Lower leg skin (tissue), 4 donors: ENCODE results near the gene RAD51B. TPM values are rescaled to one million over a fixed set of nuclear protein-coding genes. Genes with fewer than 3 reads are reported as not detected.

Source experiments
- DNase-seq, 2 donors: peaks; one replicate each; pipeline ENCODE4 v3.0.0-alpha.2; 2019; ENCODE audit warnings: low spot score in 2 of 2
- H3K4me3 ChIP-seq: fragments of 200-600 bp; sonication (generic); 2 replicates; pipeline ENCODE4 v1.5.1; 2017; ENCODE audit warnings: mild to moderate bottlenecking, low read depth; ENCODE audit not compliant: poor library complexity, severe bottlenecking
- POLR2A ChIP-seq, 2 donors: fragments of 450-650 bp; IDR thresholded peaks; one replicate each; pipeline ENCODE4 v1.6.1; 2016 to 2017; ENCODE audit warnings: antibody characterized with exemption in 2 of 2, mild to moderate bottlenecking in 1 of 2, moderate library complexity in 1 of 2
- WGBS, 2 donors: methylation state at CpG; one replicate each; pipeline ENCODE4 v1.1.5; 2018; 5-methylcytosine and 5-hydroxymethylcytosine counted together
- intact Hi-C: fragments of 100-400 bp; cut with DNase I; formaldehyde crosslinking; loops from one replicate; pipeline ENCODE4 v1.15.0; 2023; ENCODE audit warnings: low total_unique reads
- total RNA-seq, 4 donors: library from RNA; depleted of rRNA; stranded (reverse); fragments of >200 nt; gene quantifications; one replicate each; pipeline ENCODE4 v1.1.0, GENCODE V29; 2016
- TF ChIP-seq, protein P1 (sequence below), 3 donors: fragments of 450-650 bp; IDR thresholded peaks; one replicate each; pipeline ENCODE4 v1.5.1; 2016; ENCODE audit warnings: antibody characterized with exemption in 3 of 3, mild to moderate bottlenecking in 3 of 3, moderate library complexity in 2 of 3

The RAD51B gene
- total RNA-seq, 4 donors from 2014 or later: 6.1 to 27.2 (median 13.6) TPM

DNA sequence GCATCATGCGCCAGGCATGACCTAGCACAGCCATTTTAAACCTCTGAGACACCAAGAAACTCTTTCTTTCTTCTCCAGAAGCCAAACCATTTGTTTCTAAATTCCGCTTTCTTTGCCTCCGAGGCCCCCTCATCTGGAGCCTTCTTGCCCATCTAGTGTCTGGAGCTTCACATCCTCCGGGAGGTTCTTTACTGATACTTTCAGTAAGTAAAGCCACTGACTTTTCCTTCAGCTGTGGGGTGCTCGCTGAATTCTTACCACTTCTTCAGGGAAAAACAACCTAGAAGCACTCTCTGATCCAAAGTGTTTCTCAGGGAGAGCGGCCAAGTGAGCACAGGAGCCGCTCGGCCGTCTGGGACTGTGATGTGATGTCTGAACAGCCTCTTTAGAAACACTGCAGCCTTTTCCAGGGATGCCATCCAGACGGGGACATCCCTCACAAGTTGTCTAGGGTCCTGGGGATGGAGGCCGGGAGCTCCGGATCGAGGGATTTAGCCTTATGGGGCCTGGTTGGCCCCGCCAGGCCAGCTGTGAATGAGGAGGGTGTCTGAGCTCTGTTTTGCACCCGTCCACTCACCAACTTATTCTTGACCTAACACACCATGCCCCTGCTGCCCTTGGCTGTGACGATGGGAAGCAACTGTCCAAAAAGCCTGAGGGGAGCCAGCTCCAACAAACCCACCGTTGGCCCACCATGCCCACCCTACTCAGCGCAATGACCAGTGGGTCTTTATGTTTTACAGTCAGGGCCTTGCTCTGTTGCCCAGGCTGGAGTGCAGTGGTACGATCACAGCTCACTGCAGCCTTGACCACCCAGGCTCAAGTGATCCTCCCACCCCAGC lies 812.7 kb downstream of the RAD51B start:
- 89 to 90% methylated on average over 19 of the region's 19 CpGs for whole genome bisulfite sequencing, 2 donors
- DNase-seq: peak; percentile 12 to 83
- TF ChIP-seq POLR2A (IDR thresholded peaks at IDR 0.05): no peak
- TF ChIP-seq, protein P1, sequence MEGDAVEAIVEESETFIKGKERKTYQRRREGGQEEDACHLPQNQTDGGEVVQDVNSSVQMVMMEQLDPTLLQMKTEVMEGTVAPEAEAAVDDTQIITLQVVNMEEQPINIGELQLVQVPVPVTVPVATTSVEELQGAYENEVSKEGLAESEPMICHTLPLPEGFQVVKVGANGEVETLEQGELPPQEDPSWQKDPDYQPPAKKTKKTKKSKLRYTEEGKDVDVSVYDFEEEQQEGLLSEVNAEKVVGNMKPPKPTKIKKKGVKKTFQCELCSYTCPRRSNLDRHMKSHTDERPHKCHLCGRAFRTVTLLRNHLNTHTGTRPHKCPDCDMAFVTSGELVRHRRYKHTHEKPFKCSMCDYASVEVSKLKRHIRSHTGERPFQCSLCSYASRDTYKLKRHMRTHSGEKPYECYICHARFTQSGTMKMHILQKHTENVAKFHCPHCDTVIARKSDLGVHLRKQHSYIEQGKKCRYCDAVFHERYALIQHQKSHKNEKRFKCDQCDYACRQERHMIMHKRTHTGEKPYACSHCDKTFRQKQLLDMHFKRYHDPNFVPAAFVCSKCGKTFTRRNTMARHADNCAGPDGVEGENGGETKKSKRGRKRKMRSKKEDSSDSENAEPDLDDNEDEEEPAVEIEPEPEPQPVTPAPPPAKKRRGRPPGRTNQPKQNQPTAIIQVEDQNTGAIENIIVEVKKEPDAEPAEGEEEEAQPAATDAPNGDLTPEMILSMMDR (IDR thresholded peaks at IDR 0.05): no peak
- intact Hi-C loops: no loop called here
- no peak overlapping the region for H3K4me3 ChIP-seq

- no peak overlapping the region for H3K4me3 ChIP-seq
- intact Hi-C loops: no loop called here
- peak; percentile 20 to 85 for DNase-seq
- TF ChIP-seq, protein P1 (IDR thresholded peaks at IDR 0.05): no peak
- no peak for TF ChIP-seq POLR2A (IDR thresholded peaks at IDR 0.05)
- 26 to 37% methylated on average over 15 of the region's 15 CpGs for WGBS, 2 donors
Measured at GRCh38 chr14:68633131-68633991, 813.8 kb downstream of the RAD51B start.

DNA sequence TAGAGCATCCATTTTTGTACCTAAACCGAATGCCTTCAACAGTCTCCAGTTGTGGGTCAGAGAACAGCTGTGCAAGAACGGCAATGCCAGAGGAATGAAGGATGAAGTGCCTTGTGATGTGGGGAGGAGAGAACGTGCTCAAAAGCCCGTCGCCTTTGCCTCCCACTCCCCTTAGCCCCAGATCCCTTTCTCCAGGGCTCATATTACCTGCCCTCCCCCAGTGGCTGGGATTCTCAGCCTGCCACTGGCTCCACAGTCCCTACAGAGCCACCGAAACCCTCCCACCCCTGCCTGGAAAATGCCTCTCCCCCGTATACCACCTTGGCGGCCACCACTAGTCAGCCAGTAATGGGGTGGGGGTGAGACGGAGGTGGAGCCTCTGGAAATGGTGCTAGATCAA lies 814.8 kb downstream of the RAD51B start:
- TF ChIP-seq POLR2A (IDR thresholded peaks at IDR 0.05): no peak
- TF ChIP-seq, protein P1 (IDR thresholded peaks at IDR 0.05): no peak
- peak; percentile 11 to 76 for DNase-seq
- 87 to 96% methylated on average over 9 of the region's 9 CpGs for WGBS, 2 donors
- H3K4me3 ChIP-seq: no peak overlapping the region
- intact Hi-C loops: no loop called here

DNA sequence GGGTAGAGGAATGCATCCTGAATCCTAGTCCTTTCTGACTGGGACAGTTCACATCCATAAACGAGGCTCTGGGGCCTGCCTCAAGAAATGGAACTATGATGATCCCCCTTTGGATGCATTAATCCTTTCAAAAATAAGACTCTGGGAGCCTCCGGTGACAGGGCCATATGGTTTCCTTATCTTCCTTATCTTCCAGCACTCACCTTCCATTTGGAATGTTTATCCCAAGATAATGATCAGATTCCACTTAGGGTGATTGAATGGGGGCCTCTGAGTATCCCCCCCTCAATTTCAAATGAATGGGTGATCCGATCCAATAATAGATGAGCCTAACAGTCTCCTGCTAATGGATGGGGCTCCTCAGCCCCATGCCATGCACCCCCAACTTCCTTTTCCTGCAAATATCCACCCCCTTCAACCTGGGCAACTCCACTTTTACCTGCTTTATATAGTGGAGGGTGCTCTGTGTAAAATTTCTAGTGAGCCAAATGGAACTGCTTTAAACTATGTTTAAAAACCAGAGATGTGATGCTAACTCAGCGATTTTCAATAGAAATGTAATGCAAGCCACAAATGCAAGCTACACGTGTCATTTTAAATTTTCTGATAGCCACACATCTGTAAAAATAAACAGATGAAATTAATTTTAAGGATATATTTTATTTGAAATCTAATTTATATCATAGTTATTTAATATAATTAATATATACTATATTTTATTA lies 815.5 kb downstream of the RAD51B start:
- intact Hi-C loops: no loop called here
- DNase-seq: no peak
- no peak overlapping the region for H3K4me3 ChIP-seq
- 89 to 92% methylated on average over 5 of the region's 5 CpGs for WGBS, 2 donors
- no peak for TF ChIP-seq POLR2A (IDR thresholded peaks at IDR 0.05)
- TF ChIP-seq, protein P1 (IDR thresholded peaks at IDR 0.05): no peak

- DNase-seq: peak in 1 of 2 donors; percentile 60
- no peak overlapping the region for H3K4me3 ChIP-seq
- WGBS, 2 donors: 44 to 62% methylated on average over 5 of the region's 5 CpGs
- TF ChIP-seq, protein P1 (IDR thresholded peaks at IDR 0.05): no peak
- no peak for TF ChIP-seq POLR2A (IDR thresholded peaks at IDR 0.05)
- intact Hi-C loops: no loop called here
Measured at GRCh38 chr14:68636597-68636996, 817.0 kb downstream of the RAD51B start.
